WTC11 (cell line): ENCODE measurements around the gene CD226. TPM values are rescaled to one million over a fixed set of nuclear protein-coding genes. Genes with fewer than 3 reads are reported as not detected.

Source experiments
- ATAC-seq: fragments of 200-7000 bp; cut with Tn5 transposase; 2 replicates; pipeline ENCODE4 v1.10.0; 2021; ENCODE audit warnings: mild to moderate bottlenecking, moderate library complexity
- CTCF ChIA-PET: fragments of 300-600 bp; sonication (Branson Sonifier 250); formaldehyde crosslinking; loops from one replicate; lab custom pipeline; 2021; ENCODE audit warnings: antibody characterized with exemption; lab: Charles Lee
- POLR2A ChIA-PET: fragments of 350-600 bp; sonication (Branson Sonifier 250); formaldehyde crosslinking; loops from one replicate; lab custom pipeline; 2021; ENCODE audit warnings: antibody characterized with exemption; lab: Charles Lee
- DNase-seq: peaks from one replicate; pipeline ENCODE4 v3.0.0; 2021; ENCODE audit warnings: low spot score
- H3K27ac Mint-ChIP-seq: 2 replicates; pipeline ENCODE4 v1.8.0; 2021; ENCODE audit warnings: mixed read lengths
- H3K27me3 Mint-ChIP-seq: 2 replicates; pipeline ENCODE4 v1.8.0; 2021; ENCODE audit warnings: low read depth, mild to moderate bottlenecking, moderate library complexity, mixed read lengths
- H3K36me3 Mint-ChIP-seq: 2 replicates; pipeline ENCODE4 v1.8.0; 2021; ENCODE audit warnings: mixed read lengths
- H3K4me1 Mint-ChIP-seq: 2 replicates; pipeline ENCODE4 v1.8.0; 2022; ENCODE audit warnings: mixed read lengths
- H3K4me3 Mint-ChIP-seq: 2 replicates; pipeline ENCODE4 v1.8.0; 2021; ENCODE audit warnings: mild to moderate bottlenecking, moderate library complexity, mixed read lengths
- H3K9me3 Mint-ChIP-seq: 2 replicates; pipeline ENCODE4 v1.8.0; 2021; ENCODE audit warnings: mixed read lengths
- ESRRA ChIP-seq: sonication (generic); formaldehyde crosslinking; IDR thresholded peaks from 2 replicates; pipeline ENCODE4 v1.8.1; 2022; ENCODE audit warnings: mild to moderate bottlenecking, missing genetic modification reagents, borderline replicate concordance
- FOXJ3 ChIP-seq: sonication (generic); formaldehyde crosslinking; IDR thresholded peaks from 2 replicates; pipeline ENCODE4 v1.9.0; 2021; ENCODE audit warnings: missing genetic modification reagents, mild to moderate bottlenecking, borderline replicate concordance
- MXD4 ChIP-seq: fragments of 250-450 bp; sonication (Bioruptor Pico); IDR thresholded peaks from 2 replicates; pipeline ENCODE4 v1.8.0; 2021; ENCODE audit warnings: mild to moderate bottlenecking, moderate library complexity, borderline replicate concordance
- NFATC4 ChIP-seq: fragments of 250-450 bp; sonication (Bioruptor Pico); IDR thresholded peaks from 2 replicates; pipeline ENCODE4 v1.9.0; 2021; ENCODE audit warnings: mild to moderate bottlenecking
- NFYB ChIP-seq: sonication (generic); formaldehyde crosslinking; conservative IDR thresholded peaks from 2 replicates; pipeline ENCODE4 v1.8.0; 2022; ENCODE audit warnings: low read depth, missing genetic modification reagents
- NR1H2 ChIP-seq: sonication (generic); formaldehyde crosslinking; IDR thresholded peaks from 2 replicates; pipeline ENCODE4 v1.9.0; 2021; ENCODE audit warnings: mild to moderate bottlenecking, moderate library complexity, missing genetic modification reagents
- SMAD3 ChIP-seq: sonication (generic); formaldehyde crosslinking; IDR thresholded peaks from 2 replicates; pipeline ENCODE4 v1.8.0; 2022; ENCODE audit warnings: missing genetic modification reagents, mild to moderate bottlenecking, borderline replicate concordance
- TCF7 ChIP-seq: sonication (generic); formaldehyde crosslinking; IDR thresholded peaks from 2 replicates; pipeline ENCODE4 v1.8.0; 2022; ENCODE audit warnings: mild to moderate bottlenecking, low read depth, missing genetic modification reagents, moderate library complexity
- ZNF138 ChIP-seq: sonication (generic); formaldehyde crosslinking; conservative IDR thresholded peaks from 2 replicates; pipeline ENCODE4 v1.8.1; 2022; ENCODE audit warnings: mild to moderate bottlenecking, moderate library complexity, missing genetic modification reagents
- ZNF263 ChIP-seq: sonication (generic); formaldehyde crosslinking; IDR thresholded peaks from 2 replicates; pipeline ENCODE4 v1.8.1; 2022; ENCODE audit warnings: low read depth, mild to moderate bottlenecking, moderate library complexity, missing genetic modification reagents
- ZNF396 ChIP-seq: fragments of 250-450 bp; sonication (Bioruptor Pico); IDR thresholded peaks from 2 replicates; pipeline ENCODE4 v1.8.0; 2021; ENCODE audit warnings: mild to moderate bottlenecking, moderate library complexity, borderline replicate concordance
- ZNF416 ChIP-seq: fragments of 250-450 bp; sonication (Bioruptor Pico); IDR thresholded peaks from 2 replicates; pipeline ENCODE4 v1.9.0; 2021; ENCODE audit warnings: mild to moderate bottlenecking, inconsistent platforms
- total RNA-seq: library from RNA; stranded (reverse); gene quantifications from 3 replicates; pipeline ENCODE4 v1.2.3, GENCODE V29; 2021
- TF ChIP-seq, protein P1 (sequence below): sonication (generic); formaldehyde crosslinking; IDR thresholded peaks from 2 replicates; pipeline ENCODE4 v1.8.0; 2022; ENCODE audit warnings: mild to moderate bottlenecking, missing genetic modification reagents
- TF ChIP-seq, protein P2 (sequence below): sonication (generic); formaldehyde crosslinking; IDR thresholded peaks from 2 replicates; pipeline ENCODE4 v1.8.0; 2023; ENCODE audit warnings: mild to moderate bottlenecking, missing genetic modification reagents
- TF ChIP-seq, protein P3 (sequence below): fragments of 250-450 bp; sonication (Bioruptor Pico); IDR thresholded peaks from 2 replicates; pipeline ENCODE4 v2.1.2; 2022; ENCODE audit warnings: mild to moderate bottlenecking, moderate library complexity
- TF ChIP-seq, protein P4 (sequence below): fragments of 250-450 bp; sonication (Bioruptor Pico); conservative IDR thresholded peaks from 2 replicates; pipeline ENCODE4 v1.9.0; 2021; ENCODE audit warnings: mild to moderate bottlenecking
- TF ChIP-seq, protein P5 (sequence below): sonication (generic); formaldehyde crosslinking; IDR thresholded peaks from 2 replicates; pipeline ENCODE4 v1.8.1; 2023; ENCODE audit warnings: mild to moderate bottlenecking, missing genetic modification reagents

Gene CD226
- total RNA-seq, 1 experiment from 2014 or later: 0.24 TPM

DNA sequence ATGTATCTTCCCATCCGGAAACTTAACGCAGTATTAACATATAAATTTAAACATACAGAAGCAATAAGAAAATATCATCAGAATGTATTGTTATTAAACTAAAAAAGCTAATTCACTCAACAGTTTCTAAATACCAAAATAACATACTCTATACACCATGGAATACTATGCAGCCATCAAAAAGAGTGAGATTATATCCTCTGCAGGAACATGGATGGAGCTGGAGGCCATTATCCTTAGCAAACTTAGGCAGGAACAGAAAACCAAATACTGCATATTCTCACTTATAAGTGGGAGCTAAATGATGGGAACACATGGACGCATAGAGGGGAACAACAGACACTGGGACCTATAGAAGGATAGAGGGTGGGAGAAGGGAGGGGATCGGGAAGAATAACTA lies 127.1 kb downstream of the CD226 start:
- peaks cover 24% of the 10 kb centered on the region for H3K9me3 Mint-ChIP-seq
- CTCF ChIA-PET: no interaction called here
- TF ChIP-seq FOXJ3 (CRISPR knock-in tag): no peak
- TF ChIP-seq, protein P1, sequence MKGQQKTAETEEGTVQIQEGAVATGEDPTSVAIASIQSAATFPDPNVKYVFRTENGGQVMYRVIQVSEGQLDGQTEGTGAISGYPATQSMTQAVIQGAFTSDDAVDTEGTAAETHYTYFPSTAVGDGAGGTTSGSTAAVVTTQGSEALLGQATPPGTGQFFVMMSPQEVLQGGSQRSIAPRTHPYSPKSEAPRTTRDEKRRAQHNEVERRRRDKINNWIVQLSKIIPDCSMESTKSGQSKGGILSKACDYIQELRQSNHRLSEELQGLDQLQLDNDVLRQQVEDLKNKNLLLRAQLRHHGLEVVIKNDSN (CRISPR knock-in tag): no peak
- no peak for TF ChIP-seq SMAD3
- no peak for TF ChIP-seq ZNF138
- no peak for TF ChIP-seq TCF7
- TF ChIP-seq ZNF416: no peak
- TF ChIP-seq, protein P2, sequence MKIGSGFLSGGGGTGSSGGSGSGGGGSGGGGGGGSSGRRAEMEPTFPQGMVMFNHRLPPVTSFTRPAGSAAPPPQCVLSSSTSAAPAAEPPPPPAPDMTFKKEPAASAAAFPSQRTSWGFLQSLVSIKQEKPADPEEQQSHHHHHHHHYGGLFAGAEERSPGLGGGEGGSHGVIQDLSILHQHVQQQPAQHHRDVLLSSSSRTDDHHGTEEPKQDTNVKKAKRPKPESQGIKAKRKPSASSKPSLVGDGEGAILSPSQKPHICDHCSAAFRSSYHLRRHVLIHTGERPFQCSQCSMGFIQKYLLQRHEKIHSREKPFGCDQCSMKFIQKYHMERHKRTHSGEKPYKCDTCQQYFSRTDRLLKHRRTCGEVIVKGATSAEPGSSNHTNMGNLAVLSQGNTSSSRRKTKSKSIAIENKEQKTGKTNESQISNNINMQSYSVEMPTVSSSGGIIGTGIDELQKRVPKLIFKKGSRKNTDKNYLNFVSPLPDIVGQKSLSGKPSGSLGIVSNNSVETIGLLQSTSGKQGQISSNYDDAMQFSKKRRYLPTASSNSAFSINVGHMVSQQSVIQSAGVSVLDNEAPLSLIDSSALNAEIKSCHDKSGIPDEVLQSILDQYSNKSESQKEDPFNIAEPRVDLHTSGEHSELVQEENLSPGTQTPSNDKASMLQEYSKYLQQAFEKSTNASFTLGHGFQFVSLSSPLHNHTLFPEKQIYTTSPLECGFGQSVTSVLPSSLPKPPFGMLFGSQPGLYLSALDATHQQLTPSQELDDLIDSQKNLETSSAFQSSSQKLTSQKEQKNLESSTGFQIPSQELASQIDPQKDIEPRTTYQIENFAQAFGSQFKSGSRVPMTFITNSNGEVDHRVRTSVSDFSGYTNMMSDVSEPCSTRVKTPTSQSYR (CRISPR knock-in tag): no peak
- no peak for TF ChIP-seq MXD4 (CRISPR knock-in tag)
- TF ChIP-seq, protein P3, sequence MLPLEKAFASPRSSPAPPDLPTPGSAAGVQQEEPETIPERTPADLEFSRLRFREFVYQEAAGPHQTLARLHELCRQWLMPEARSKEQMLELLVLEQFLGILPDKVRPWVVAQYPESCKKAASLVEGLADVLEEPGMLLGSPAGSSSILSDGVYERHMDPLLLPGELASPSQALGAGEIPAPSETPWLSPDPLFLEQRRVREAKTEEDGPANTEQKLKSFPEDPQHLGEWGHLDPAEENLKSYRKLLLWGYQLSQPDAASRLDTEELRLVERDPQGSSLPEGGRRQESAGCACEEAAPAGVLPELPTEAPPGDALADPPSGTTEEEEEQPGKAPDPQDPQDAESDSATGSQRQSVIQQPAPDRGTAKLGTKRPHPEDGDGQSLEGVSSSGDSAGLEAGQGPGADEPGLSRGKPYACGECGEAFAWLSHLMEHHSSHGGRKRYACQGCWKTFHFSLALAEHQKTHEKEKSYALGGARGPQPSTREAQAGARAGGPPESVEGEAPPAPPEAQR (CRISPR knock-in tag): no peak
- TF ChIP-seq, protein P4, sequence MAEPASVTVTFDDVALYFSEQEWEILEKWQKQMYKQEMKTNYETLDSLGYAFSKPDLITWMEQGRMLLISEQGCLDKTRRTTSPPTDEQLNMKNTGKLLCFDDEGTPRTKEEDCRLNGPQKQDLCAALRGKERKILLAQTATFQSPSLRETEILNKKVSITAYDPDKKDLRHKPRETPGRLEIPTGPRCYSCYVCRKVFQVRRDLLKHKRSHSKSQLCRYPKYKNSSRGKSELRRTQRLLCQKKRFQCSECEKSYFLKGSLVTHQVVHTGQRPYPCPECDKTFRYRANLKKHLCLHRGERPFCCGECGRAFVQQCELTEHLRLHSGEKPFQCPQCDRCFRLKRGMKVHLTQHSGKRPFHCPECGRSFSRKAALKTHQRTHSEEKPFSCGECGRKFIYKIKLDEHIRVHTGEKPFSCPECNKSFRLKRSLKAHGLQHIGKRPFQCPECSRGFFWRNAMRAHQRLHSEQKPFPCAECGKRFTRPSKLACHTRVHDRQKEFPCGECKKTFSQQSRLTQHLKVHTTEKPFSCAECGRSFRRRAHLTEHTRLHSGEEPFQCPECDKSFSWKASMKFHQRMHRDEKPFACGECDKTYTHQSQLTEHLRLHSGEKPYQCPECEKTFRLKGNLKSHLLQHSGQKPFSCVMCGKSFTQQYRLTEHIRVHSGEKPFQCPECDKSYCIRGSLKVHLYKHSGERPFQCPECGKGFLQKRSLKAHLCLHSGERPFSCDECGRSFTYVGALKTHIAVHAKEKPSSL (CRISPR knock-in tag): no peak
- TF ChIP-seq, protein P5, sequence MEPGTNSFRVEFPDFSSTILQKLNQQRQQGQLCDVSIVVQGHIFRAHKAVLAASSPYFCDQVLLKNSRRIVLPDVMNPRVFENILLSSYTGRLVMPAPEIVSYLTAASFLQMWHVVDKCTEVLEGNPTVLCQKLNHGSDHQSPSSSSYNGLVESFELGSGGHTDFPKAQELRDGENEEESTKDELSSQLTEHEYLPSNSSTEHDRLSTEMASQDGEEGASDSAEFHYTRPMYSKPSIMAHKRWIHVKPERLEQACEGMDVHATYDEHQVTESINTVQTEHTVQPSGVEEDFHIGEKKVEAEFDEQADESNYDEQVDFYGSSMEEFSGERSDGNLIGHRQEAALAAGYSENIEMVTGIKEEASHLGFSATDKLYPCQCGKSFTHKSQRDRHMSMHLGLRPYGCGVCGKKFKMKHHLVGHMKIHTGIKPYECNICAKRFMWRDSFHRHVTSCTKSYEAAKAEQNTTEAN (CRISPR knock-in tag): no peak
- TF ChIP-seq, all 79 proteins: peak for 0
- Mint-ChIP-seq H3K36me3 (peaks cover 2% of the 10 kb centered on the region), H3K4me1 (no peaks in the 10 kb centered on the region), H3K27me3 (no peaks in the 10 kb centered on the region), H3K4me3 (no peak overlapping the region), H3K27ac (no peak overlapping the region)
- ATAC-seq (no peak), DNase-seq (no peak)
- POLR2A ChIA-PET: no interaction called here

DNA sequence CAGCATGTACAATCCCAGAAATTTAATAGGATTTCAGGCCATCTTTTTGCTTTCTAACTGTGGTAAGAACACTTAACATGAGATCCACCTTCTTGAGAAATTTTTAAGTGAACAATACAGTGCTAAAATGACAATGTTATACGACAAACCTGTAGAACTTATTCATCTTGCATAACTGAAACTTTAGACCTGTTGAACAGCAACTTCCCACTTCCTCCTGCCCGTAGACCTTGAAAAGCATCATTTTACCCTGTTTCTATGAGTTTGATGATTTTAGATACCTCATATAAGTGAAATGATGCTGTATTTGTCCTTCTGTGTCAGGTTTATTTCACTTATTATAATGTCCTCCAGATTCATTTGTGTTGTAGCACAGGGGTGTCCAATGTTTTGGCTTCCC lies 128.2 kb downstream of the CD226 start:
- Mint-ChIP-seq H3K36me3 (peaks cover 4% of the 10 kb centered on the region), H3K4me1 (0 out of 2 replicates have a peak, but pooled peaks cover 2% of the 10 kb centered on the region), H3K27ac (no peak overlapping the region), H3K9me3 (peaks cover 27% of the 10 kb centered on the region), H3K4me3 (no peak overlapping the region), H3K27me3 (no peaks in the 10 kb centered on the region)
- ChIA-PET POLR2A (no interaction called here), CTCF (no interaction called here)
- no peak for ATAC-seq
- TF ChIP-seq NFATC4 (CRISPR knock-in tag): no peak
- no peak for TF ChIP-seq ZNF263 (CRISPR knock-in tag)
- TF ChIP-seq, protein P5 (CRISPR knock-in tag): no peak
- no peak for TF ChIP-seq NFYB (CRISPR knock-in tag)
- no peak for TF ChIP-seq NR1H2 (CRISPR knock-in tag)
- TF ChIP-seq ESRRA: no peak
- TF ChIP-seq ZNF396 (CRISPR knock-in tag): no peak
- no peak for DNase-seq
